ENCODE results near the gene DNAH2.

Gene DNAH2

GRCh38 chr17:7716901-7717755 is at the start of gene DNAH2:
TSS of gene DNAH2 (plus strand) at chr17:7717744. CDS start at chr17:7719735, 1,991 bp downstream.
- H3K27me3 ChIP-seq (ENCODE audit: control insufficient read depth, insufficient read depth, low read length): peaks cover 32% of the 10 kb centered on the region
- H3K4me3 ChIP-seq (ENCODE audit: low read depth, low read length): peak within 1 kb of the TSS; percentile 68
- no peaks in the 10 kb centered on the region for H3K36me3 ChIP-seq (ENCODE audit: control insufficient read depth, insufficient read depth, low read length)
- H3K4me1 ChIP-seq (ENCODE audit: control insufficient read depth, insufficient read depth, low read length): peaks cover 11% of the 10 kb centered on the region
- peak within 1 kb of the TSS; percentile 73 for H3K9ac ChIP-seq (ENCODE audit: low read depth, low read length)
- H3K9me3 ChIP-seq (ENCODE audit: control insufficient read depth, insufficient read depth, low read length): no peaks in the 10 kb centered on the region

DNA sequence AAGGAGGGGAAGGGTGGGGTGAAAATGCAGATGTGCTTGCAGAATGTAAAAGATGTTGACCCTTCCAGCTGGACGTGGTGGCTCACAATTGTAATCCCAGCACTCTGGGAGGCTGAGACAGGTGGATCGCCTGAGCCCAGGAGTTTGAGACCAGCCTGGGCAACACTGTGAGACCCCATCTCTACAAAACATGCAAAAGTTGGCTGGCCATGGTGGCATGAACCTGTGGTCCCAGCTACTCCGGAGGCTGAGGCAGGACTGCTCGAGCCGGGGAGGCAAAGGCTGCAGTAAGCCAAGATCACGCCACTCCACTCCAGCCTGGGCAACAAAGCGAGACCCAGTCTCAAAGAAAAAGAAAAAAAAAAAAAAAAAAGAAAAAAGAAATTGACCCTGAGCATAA is 49.1 kb upstream of the DNAH2 start:
- H3K36me3 ChIP-seq (ENCODE audit: control insufficient read depth, insufficient read depth, low read length): peaks cover 35% of the 10 kb centered on the region
- H3K9me3 ChIP-seq (ENCODE audit: control insufficient read depth, insufficient read depth, low read length): no peaks in the 10 kb centered on the region
- no peak overlapping the region for H3K4me3 ChIP-seq (ENCODE audit: low read depth, low read length)

DNA sequence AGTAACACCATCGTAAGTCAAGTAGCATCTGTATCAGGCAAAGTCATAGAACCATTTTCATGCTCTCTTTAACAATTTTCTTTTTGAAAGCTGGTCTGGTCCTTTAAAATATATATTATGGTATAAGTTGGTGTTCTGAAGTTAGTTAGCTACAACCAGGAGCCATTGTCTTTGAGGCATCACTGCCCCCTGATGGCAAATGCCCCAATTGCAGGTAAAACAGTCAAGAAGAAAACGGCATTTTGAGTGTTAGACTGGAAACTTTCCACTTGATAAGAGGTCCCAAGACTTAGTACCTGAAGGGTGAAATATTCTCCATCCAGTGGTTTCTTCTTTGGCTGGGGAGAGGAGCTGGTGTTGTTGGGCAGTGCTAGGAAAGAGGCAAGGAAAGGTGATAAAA is 44.3 kb upstream of the DNAH2 start:
- no peak overlapping the region for H3K4me3 ChIP-seq (ENCODE audit: low read depth, low read length)
- H3K27me3 ChIP-seq (ENCODE audit: control insufficient read depth, insufficient read depth, low read length): no peaks in the 10 kb centered on the region
- peaks cover 50% of the 10 kb centered on the region for H3K36me3 ChIP-seq (ENCODE audit: control insufficient read depth, insufficient read depth, low read length)
- peaks cover 8% of the 10 kb centered on the region for H3K4me1 ChIP-seq (ENCODE audit: control insufficient read depth, insufficient read depth, low read length)
- H3K9me3 ChIP-seq (ENCODE audit: control insufficient read depth, insufficient read depth, low read length): no peaks in the 10 kb centered on the region
- H3K9ac ChIP-seq (ENCODE audit: low read depth, low read length): no peak overlapping the region

More for the DNA sequence above, 49.1 kb upstream of the DNAH2 start:
- no peak overlapping the region for H3K9ac ChIP-seq (ENCODE audit: low read depth, low read length)
- H3K27me3 ChIP-seq (ENCODE audit: control insufficient read depth, insufficient read depth, low read length): no peaks in the 10 kb centered on the region
- H3K4me1 ChIP-seq (ENCODE audit: control insufficient read depth, insufficient read depth, low read length): peaks cover 2% of the 10 kb centered on the region

DNA sequence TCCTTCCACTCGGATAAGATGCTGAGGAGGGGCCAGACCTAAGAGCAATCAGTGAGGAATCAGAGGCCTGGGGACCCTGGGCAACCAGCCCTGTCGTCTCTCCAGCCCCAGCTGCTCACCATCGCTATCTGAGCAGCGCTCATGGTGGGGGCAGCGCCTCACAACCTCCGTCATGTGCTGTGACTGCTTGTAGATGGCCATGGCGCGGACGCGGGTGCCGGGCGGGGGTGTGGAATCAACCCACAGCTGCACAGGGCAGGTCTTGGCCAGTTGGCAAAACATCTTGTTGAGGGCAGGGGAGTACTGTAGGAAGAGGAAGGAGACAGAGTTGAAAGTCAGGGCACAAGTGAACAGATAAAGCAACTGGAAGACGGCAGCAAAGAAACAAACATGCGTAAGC is 42.6 kb upstream of the DNAH2 start:
- no peak overlapping the region for H3K9ac ChIP-seq (ENCODE audit: low read depth, low read length)
- H3K9me3 ChIP-seq (ENCODE audit: control insufficient read depth, insufficient read depth, low read length): no peaks in the 10 kb centered on the region
- peaks cover 38% of the 10 kb centered on the region for H3K36me3 ChIP-seq (ENCODE audit: control insufficient read depth, insufficient read depth, low read length)
- H3K27me3 ChIP-seq (ENCODE audit: control insufficient read depth, insufficient read depth, low read length): no peaks in the 10 kb centered on the region
- H3K4me3 ChIP-seq (ENCODE audit: low read depth, low read length): no peak overlapping the region
- H3K4me1 ChIP-seq (ENCODE audit: control insufficient read depth, insufficient read depth, low read length): peaks cover 8% of the 10 kb centered on the region

- Histone ChIP-seq H3K9me3 (ENCODE audit: control insufficient read depth, insufficient read depth, low read length) (no peaks in the 10 kb centered on the region), H3K4me3 (ENCODE audit: low read depth, low read length) (peak overlapping the region; percentile 33), H3K27me3 (ENCODE audit: control insufficient read depth, insufficient read depth, low read length) (no peaks in the 10 kb centered on the region), H3K36me3 (ENCODE audit: control insufficient read depth, insufficient read depth, low read length) (peaks cover 27% of the 10 kb centered on the region), H3K9ac (ENCODE audit: low read depth, low read length) (no peak overlapping the region), H3K4me1 (ENCODE audit: control insufficient read depth, insufficient read depth, low read length) (peaks cover 8% of the 10 kb centered on the region)
Observed at GRCh38 chr17:7676533-7676932, 41.0 kb upstream of the DNAH2 start.

- Histone ChIP-seq H3K4me3 (ENCODE audit: low read depth, low read length) (peak overlapping the region; percentile 33), H3K9ac (ENCODE audit: low read depth, low read length) (peak overlapping the region; percentile 30), H3K4me1 (ENCODE audit: control insufficient read depth, insufficient read depth, low read length) (peaks cover 8% of the 10 kb centered on the region), H3K27me3 (ENCODE audit: control insufficient read depth, insufficient read depth, low read length) (no peaks in the 10 kb centered on the region), H3K36me3 (ENCODE audit: control insufficient read depth, insufficient read depth, low read length) (peaks cover 22% of the 10 kb centered on the region), H3K9me3 (ENCODE audit: control insufficient read depth, insufficient read depth, low read length) (no peaks in the 10 kb centered on the region)
Observed at GRCh38 chr17:7677388-7678067, 40.0 kb upstream of the DNAH2 start.

- H3K27me3 ChIP-seq (ENCODE audit: control insufficient read depth, insufficient read depth, low read length): no peaks in the 10 kb centered on the region
- no peaks in the 10 kb centered on the region for H3K9me3 ChIP-seq (ENCODE audit: control insufficient read depth, insufficient read depth, low read length)
- H3K9ac ChIP-seq (ENCODE audit: low read depth, low read length): peak overlapping the region; percentile 95
- peak overlapping the region; percentile 99 for H3K4me3 ChIP-seq (ENCODE audit: low read depth, low read length)
- H3K36me3 ChIP-seq (ENCODE audit: control insufficient read depth, insufficient read depth, low read length): no peaks in the 10 kb centered on the region
- H3K4me1 ChIP-seq (ENCODE audit: control insufficient read depth, insufficient read depth, low read length): peaks cover 10% of the 10 kb centered on the region
Observed at GRCh38 chr17:7684851-7685532, 32.6 kb upstream of the DNAH2 start.

DNA sequence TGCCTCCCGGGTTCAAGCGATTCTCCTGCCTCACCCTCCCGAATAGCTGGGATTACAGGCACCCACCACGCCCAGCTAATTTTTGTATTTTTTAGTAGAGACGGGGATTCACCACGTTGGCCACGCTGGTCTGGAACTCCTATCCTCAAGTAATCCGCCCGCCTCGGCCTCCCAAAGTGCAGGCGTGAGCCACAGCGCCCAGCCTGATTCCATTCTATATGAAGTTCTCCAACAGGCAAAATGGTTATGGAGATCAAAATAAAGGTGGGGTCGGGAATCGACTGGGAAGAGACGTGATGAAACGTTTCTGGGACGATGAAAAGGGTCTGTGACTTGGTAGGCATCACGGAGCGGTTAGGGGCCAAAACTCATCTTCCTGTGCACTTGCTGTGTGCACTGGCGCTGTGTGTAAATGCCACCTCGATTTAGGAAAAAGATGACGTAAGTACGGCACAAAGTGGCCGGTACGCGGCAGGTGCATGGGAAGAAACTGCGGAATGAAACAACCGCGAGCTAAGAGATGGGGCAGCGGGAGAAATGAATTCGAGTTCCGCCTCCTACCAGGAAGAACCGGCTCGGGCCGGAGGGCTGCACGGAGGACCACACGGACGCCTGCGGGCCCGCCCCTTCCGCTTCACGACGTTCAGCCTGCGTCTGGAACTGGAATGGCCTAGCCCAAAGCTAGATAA is 31.9 kb upstream of the DNAH2 start:
- H3K36me3 ChIP-seq (ENCODE audit: control insufficient read depth, insufficient read depth, low read length): no peaks in the 10 kb centered on the region
- peak overlapping the region; percentile 99 for H3K4me3 ChIP-seq (ENCODE audit: low read depth, low read length)
- H3K4me1 ChIP-seq (ENCODE audit: control insufficient read depth, insufficient read depth, low read length): peaks cover 10% of the 10 kb centered on the region
- H3K27me3 ChIP-seq (ENCODE audit: control insufficient read depth, insufficient read depth, low read length): no peaks in the 10 kb centered on the region
- no peaks in the 10 kb centered on the region for H3K9me3 ChIP-seq (ENCODE audit: control insufficient read depth, insufficient read depth, low read length)
- peak overlapping the region; percentile 95 for H3K9ac ChIP-seq (ENCODE audit: low read depth, low read length)

DNA sequence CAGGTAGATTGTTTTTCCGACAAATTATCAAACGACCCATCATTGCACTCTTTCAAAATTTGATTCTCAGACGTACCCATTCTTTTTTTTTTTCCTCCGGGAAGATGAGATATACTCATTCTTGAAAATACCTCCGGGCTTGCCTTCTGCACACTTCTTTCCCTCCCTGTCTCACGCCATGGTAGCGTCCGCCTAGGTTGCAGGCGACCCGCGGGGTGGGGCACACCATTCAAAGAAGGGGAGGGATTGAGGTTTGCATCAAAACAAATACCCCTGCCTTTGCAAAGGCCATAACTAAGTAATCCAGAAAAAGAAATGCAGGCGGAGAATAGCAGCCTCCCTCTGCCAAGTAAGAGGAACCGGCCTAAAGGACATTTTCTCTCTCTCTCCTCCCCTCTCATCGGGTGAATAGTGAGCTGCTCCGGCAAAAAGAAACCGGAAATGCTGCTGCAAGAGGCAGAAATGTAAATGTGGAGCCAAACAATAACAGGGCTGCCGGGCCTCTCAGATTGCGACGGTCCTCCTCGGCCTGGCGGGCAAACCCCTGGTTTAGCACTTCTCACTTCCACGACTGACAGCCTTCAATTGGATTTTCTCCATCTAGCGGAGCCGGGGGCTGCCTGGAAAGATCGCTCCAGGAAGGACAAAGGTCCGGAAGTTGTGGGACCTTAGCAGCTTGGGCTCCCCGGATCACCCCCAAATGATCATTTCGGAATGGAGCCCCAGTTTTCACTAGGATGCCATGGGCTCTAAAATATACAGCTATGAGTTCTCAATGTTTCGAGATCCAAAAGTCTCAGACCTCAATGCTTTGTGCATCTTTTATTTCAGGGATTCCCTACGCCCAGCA is 31.1 kb upstream of the DNAH2 start:
- Histone ChIP-seq H3K9me3 (ENCODE audit: control insufficient read depth, insufficient read depth, low read length) (no peaks in the 10 kb centered on the region), H3K4me1 (ENCODE audit: control insufficient read depth, insufficient read depth, low read length) (peaks cover 10% of the 10 kb centered on the region), H3K27me3 (ENCODE audit: control insufficient read depth, insufficient read depth, low read length) (no peaks in the 10 kb centered on the region), H3K4me3 (ENCODE audit: low read depth, low read length) (peak overlapping the region; percentile 99), H3K9ac (ENCODE audit: low read depth, low read length) (peak overlapping the region; percentile 95), H3K36me3 (ENCODE audit: control insufficient read depth, insufficient read depth, low read length) (no peaks in the 10 kb centered on the region)

GRCh38 chr17:7687072-7687907 is 30.3 kb upstream of the DNAH2 start, which contains the start of gene TP53:
TSS of gene TP53 (minus strand) at chr17:7687490. CDS start at chr17:7676594, 10,896 bp downstream.
- Histone ChIP-seq H3K36me3 (ENCODE audit: control insufficient read depth, insufficient read depth, low read length) (no peaks in the 10 kb centered on the region), H3K4me1 (ENCODE audit: control insufficient read depth, insufficient read depth, low read length) (peaks cover 10% of the 10 kb centered on the region), H3K27me3 (ENCODE audit: control insufficient read depth, insufficient read depth, low read length) (no peaks in the 10 kb centered on the region), H3K9ac (ENCODE audit: low read depth, low read length) (peak within 1 kb of the TSS; percentile 95), H3K9me3 (ENCODE audit: control insufficient read depth, insufficient read depth, low read length) (no peaks in the 10 kb centered on the region), H3K4me3 (ENCODE audit: low read depth, low read length) (peak within 1 kb of the TSS; percentile 99)

All from iPS-15b (cell line).